Activated naive CD4-positive, alpha-beta T cell treated with anti-CD3 and anti-CD28 coated beads, Interleukin-2, amount 50 U/mL, for 24 hours (primary cell): ENCODE measurements around the gene APOL2.
"Not testable (repeated sequence)": the region's sequence is repeated elsewhere in the genome, so short reads cannot be mapped to it uniquely, and the experiment has no call there.

ENCODE experiments used
- H3K27ac Mint-ChIP-seq: one replicate; pipeline ENCODE4 v1.8.0; 2021; ENCODE audit warnings: mild to moderate bottlenecking, mixed read lengths
- H3K27me3 Mint-ChIP-seq: one replicate; pipeline ENCODE4 v1.8.0; 2021; ENCODE audit warnings: mixed read lengths
- H3K36me3 Mint-ChIP-seq: one replicate; pipeline ENCODE4 v1.8.0; 2021; ENCODE audit warnings: mixed read lengths
- H3K4me1 Mint-ChIP-seq: one replicate; pipeline ENCODE4 v1.8.0; 2021; ENCODE audit warnings: mixed read lengths
- H3K4me3 Mint-ChIP-seq: one replicate; pipeline ENCODE4 v1.8.0; 2021; ENCODE audit warnings: mild to moderate bottlenecking, mixed read lengths
- H3K9me3 Mint-ChIP-seq: one replicate; pipeline ENCODE4 v1.8.0; 2021; ENCODE audit warnings: mixed read lengths

The APOL2 gene

DNA sequence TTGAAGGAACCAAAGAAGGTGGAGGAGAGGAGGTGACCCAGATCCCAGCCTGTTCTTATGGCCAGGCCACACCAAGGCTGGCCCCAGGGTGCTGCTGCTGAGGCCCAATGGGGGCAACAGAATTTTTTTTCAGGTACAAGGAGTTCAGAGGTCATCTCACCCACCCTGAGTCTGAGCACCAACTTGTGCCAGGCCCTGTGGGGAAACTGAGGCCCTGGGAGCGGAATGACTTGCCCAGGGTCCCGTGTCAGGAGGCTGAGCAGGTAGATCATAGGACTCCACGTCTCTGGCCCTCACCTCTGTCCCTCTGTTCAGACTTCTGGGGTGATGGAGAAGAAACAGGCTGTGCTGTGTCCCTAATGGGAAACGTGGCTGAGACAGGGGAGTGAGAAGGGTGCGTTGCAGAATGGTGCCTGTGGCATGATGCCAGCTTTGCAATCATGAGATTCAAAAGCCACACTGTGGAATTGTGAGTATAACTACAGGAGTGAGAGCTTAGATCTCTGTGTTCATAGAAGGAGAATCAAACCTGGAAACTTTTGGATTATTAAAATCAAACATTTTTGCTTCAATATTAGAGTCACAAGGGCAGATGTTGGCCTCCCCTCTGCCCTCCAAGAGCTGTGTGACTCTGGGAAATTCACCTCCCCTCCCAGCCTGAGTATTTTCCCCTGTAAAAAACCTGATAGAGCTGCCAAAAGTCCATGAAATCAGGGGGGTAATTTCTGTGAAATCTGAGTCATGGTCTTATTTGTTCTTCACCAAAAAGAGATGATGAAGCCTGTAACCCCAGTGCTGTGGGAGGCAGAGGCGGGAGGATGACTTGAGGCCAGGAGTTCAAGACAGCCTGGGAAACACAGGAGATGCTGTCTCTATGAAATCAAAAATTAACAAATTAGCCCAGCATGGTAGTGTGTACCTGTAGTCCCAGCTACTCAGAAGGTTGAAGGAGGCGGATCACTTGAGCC is 14.5 kb upstream of the APOL2 start:
- Mint-ChIP-seq H3K36me3 (peaks cover 9% of the 10 kb centered on the region), H3K4me1 (peaks cover 57% of the 10 kb centered on the region)

DNA sequence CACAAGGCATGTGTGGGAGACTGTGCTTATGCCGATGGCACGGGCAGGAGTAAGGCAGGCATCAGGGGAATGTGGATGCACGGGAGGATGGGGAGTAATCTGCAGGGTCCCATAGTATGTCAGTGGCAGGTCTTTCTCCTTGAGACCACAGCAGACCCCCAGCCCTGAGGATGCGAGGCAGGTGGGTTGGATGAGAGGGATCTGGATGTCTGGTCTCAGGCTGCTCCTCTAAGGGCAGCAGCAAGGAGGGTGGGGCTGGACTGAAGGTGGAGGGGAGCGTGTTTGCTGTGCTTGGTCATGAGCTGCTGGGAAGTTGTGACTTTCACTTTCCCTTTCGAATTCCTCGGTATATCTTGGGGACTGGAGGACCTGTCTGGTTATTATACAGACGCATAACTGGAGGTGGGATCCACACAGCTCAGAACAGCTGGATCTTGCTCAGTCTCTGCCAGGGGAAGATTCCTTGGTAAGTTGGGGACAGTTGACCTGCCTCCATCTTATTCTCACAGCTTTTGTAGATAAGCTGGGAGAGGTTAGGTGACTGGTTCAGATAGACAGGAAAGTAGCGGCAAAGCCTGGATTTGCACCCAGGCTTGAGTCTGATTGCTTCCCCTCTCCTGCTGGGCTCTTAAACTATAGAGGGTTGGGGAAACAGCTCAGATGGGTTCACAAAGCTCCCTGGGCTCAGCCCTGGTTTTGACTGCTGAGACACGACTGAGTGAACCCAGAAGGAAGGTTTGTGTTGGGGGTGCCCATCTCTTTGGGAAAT is 13.6 kb upstream of the APOL2 start, which contains the start of gene APOL1:
Gene APOL1 (plus strand): TSS at position 380 of the 769 bp plus-strand sequence. CDS start 1,823 bp downstream, outside the sequence.
- peaks cover 48% of the 10 kb centered on the region for H3K4me1 Mint-ChIP-seq
- no peaks in the 10 kb centered on the region for H3K27me3 Mint-ChIP-seq
- H3K4me3 Mint-ChIP-seq: peak within 1 kb of the TSS; percentile 95
- H3K36me3 Mint-ChIP-seq: peaks cover 7% of the 10 kb centered on the region
- H3K27ac Mint-ChIP-seq: peak within 1 kb of the TSS; percentile 96
- no peaks in the 10 kb centered on the region for H3K9me3 Mint-ChIP-seq

More for the DNA sequence above, 14.5 kb upstream of the APOL2 start:
- no peaks in the 10 kb centered on the region for H3K9me3 Mint-ChIP-seq
- no peaks in the 10 kb centered on the region for H3K27me3 Mint-ChIP-seq
- peak overlapping the region; percentile 95 for H3K4me3 Mint-ChIP-seq
- H3K27ac Mint-ChIP-seq: peak overlapping the region; percentile 96

- not testable (repeated sequence) for H3K36me3 Mint-ChIP-seq, H3K9me3 Mint-ChIP-seq, H3K27me3 Mint-ChIP-seq
- Mint-ChIP-seq H3K4me1 (peaks cover 45% of the 10 kb centered on the region), H3K27ac (peak overlapping the region; percentile 96), H3K4me3 (peak overlapping the region; percentile 95)
These were observed 12.8 kb upstream of the APOL2 start for GRCh38 chr22:36251979-36252608.

- not testable (repeated sequence) for H3K4me3 Mint-ChIP-seq, H3K27ac Mint-ChIP-seq, H3K9me3 Mint-ChIP-seq, H3K27me3 Mint-ChIP-seq, H3K36me3 Mint-ChIP-seq
- peaks cover 29% of the 10 kb centered on the region for H3K4me1 Mint-ChIP-seq
These were observed 11.1 kb upstream of the APOL2 start for GRCh38 chr22:36250292-36250960.

DNA sequence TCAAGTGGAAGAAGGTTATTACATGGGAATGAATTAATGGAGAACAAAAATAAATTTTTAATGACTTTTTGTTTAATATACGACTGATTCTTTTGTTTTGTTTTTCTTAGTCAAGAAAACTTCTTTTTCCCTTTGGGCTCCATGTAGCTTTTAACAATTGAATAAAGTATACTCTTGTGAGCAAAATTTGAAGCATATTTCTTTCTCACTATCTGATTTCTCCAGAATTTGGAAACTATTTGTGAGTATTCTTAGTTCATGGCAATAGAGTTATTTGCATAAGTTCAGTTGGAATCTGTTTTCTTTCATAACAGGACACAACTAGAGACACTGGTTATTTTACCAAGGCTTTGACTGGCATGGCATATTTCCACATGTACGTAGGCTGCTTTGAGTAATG is 9.8 kb upstream of the APOL2 start:
- Mint-ChIP-seq H3K27ac (no peak overlapping the region), H3K4me3 (no peak overlapping the region), H3K27me3 (no peaks in the 10 kb centered on the region), H3K9me3 (no peaks in the 10 kb centered on the region), H3K36me3 (peaks cover 2% of the 10 kb centered on the region), H3K4me1 (peaks cover 18% of the 10 kb centered on the region)

DNA sequence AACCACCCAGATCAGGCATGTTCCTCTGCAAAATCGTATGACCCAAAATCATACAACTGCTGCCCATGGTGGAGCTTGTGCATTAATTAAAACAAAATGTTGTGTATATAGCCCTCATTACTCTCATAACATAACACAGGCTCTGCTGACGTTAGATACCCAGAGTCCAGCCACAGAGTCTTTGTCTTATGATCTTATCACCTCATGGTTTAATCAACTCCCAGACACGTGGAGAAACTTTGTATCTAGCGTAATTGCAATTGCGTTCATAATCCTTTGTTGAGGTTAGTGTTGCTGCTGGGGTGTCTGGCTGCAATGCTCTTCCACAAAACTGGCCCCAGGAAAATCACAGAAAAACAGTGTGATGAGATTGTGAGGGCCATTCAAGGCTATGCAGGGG is 8.6 kb upstream of the APOL2 start:
- H3K27me3 Mint-ChIP-seq: no peaks in the 10 kb centered on the region
- peaks cover under 1% of the 10 kb centered on the region for H3K9me3 Mint-ChIP-seq
- H3K27ac Mint-ChIP-seq: no peak overlapping the region
- H3K4me1 Mint-ChIP-seq: peaks cover 6% of the 10 kb centered on the region
- H3K36me3 Mint-ChIP-seq: peaks cover 3% of the 10 kb centered on the region
- H3K4me3 Mint-ChIP-seq: no peak overlapping the region

- Mint-ChIP-seq H3K4me1 (no peaks in the 10 kb centered on the region), H3K9me3 (peaks cover 5% of the 10 kb centered on the region), H3K27me3 (no peaks in the 10 kb centered on the region), H3K4me3 (no peak overlapping the region), H3K27ac (no peak overlapping the region), H3K36me3 (peaks cover 3% of the 10 kb centered on the region)
These were observed 7.4 kb upstream of the APOL2 start for GRCh38 chr22:36246718-36247117.

DNA sequence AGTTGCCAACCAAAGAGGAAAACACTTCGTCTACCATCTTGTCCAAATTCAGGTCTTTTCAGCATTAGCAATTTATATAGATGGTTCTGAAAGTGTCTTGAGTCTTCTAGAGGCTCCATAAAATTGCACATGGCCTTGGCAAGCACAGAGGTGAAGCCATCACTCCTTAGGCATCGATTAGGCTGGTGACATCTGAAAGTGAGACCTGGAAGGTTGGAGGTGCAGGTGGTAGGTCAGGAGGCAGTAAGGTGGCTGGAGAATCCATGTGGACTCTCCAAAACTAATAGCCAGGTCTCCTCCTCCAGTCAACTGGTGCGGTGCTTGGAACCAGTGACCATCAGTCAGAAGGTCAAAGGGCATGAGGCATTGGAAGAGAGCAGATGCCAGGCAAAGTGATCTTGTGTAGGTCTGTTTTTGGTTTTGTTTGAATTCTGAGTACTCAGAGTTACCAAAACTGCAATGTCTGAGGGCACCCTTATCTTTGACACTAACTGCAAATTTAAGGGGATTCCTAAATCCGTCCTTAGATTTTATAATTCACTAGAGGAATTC is 6.6 kb upstream of the APOL2 start:
- peaks cover 3% of the 10 kb centered on the region for H3K36me3 Mint-ChIP-seq
- H3K27ac Mint-ChIP-seq: no peak overlapping the region
- H3K9me3 Mint-ChIP-seq: peaks cover 5% of the 10 kb centered on the region
- no peak overlapping the region for H3K4me3 Mint-ChIP-seq
- no peaks in the 10 kb centered on the region for H3K4me1 Mint-ChIP-seq
- no peaks in the 10 kb centered on the region for H3K27me3 Mint-ChIP-seq

DNA sequence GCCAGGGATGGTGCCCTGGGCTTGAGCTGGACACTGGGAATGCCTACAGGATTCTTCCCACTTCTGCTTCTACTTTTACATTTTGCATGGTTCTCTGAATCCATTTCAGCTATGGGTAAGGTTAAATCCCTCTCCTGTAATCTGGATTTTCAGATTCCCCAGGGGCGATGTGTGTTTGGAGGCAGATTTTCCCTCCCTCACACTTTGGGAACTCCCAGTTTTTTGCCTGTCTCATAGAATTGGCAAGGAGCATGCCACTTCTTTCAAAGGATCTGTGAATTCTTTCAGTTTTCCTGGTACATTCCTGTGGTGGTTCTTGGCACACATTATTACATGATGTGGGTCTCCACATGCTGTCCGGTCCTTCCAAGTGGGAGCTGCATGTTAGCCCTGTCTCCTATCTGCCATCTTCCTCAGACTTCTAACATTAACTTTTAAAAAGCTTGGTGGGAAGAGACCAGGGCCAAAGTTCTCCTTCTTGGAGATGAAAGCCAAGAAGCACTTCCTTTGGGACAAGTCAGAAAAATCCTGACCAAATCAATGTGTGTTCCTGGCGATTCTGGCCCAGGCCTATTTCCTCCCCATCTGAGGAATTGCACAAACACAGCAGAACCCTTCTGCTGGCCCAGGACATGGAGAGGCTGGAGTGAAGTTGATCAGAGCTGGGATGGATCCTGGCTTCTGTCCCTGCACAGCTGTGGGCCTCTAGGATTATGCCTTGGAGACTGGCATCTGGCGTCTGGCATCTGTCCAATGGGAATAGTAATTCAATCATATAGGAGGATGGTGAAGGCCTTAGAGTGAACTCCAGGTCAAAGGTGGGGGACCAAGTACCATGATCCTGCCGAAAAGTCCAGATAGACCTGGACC is 5.4 kb upstream of the APOL2 start:
- Mint-ChIP-seq H3K9me3 (peaks cover 5% of the 10 kb centered on the region), H3K36me3 (peaks cover 3% of the 10 kb centered on the region), H3K4me3 (no peak overlapping the region), H3K4me1 (peaks cover 4% of the 10 kb centered on the region), H3K27me3 (no peaks in the 10 kb centered on the region), H3K27ac (no peak overlapping the region)

- H3K9me3 Mint-ChIP-seq: peaks cover 5% of the 10 kb centered on the region
- peaks cover 2% of the 10 kb centered on the region for H3K36me3 Mint-ChIP-seq
- H3K27ac Mint-ChIP-seq: no peak overlapping the region
- no peaks in the 10 kb centered on the region for H3K27me3 Mint-ChIP-seq
- peaks cover 11% of the 10 kb centered on the region for H3K4me1 Mint-ChIP-seq
- no peak overlapping the region for H3K4me3 Mint-ChIP-seq
These were observed 4.7 kb upstream of the APOL2 start for GRCh38 chr22:36243986-36244385.

- Mint-ChIP-seq H3K27ac (peak overlapping the region; percentile 99), H3K4me1 (peaks cover 54% of the 10 kb centered on the region), H3K27me3 (no peaks in the 10 kb centered on the region), H3K36me3 (peaks cover 28% of the 10 kb centered on the region), H3K4me3 (peak overlapping the region; percentile 97), H3K9me3 (peaks cover 5% of the 10 kb centered on the region)
These were observed 252 bp downstream of the APOL2 start for GRCh38 chr22:36239150-36239400.

GRCh38 chr22:36238373-36239149 is 766 bp downstream of the APOL2 start:
- H3K27me3 Mint-ChIP-seq: no peaks in the 10 kb centered on the region
- peak overlapping the region; percentile 97 for H3K4me3 Mint-ChIP-seq
- peaks cover 58% of the 10 kb centered on the region for H3K4me1 Mint-ChIP-seq
- peaks cover 31% of the 10 kb centered on the region for H3K36me3 Mint-ChIP-seq
- H3K27ac Mint-ChIP-seq: peak overlapping the region; percentile 99
- peaks cover 5% of the 10 kb centered on the region for H3K9me3 Mint-ChIP-seq

GRCh38 chr22:36237462-36238372 is 1.6 kb downstream of the APOL2 start:
- peak overlapping the region; percentile 99 for H3K27ac Mint-ChIP-seq
- peak overlapping the region; percentile 97 for H3K4me3 Mint-ChIP-seq
- peaks cover 2% of the 10 kb centered on the region for H3K9me3 Mint-ChIP-seq
- H3K27me3 Mint-ChIP-seq: no peaks in the 10 kb centered on the region
- H3K4me1 Mint-ChIP-seq: peaks cover 58% of the 10 kb centered on the region
- H3K36me3 Mint-ChIP-seq: peaks cover 29% of the 10 kb centered on the region
